Fibroblast of lung (primary cell): Measurements from ENCODE around the gene MTMR1.

Experiments used
- EZH2 ChIP-seq: IDR thresholded peaks from 2 replicates; pipeline ENCODE4 v1.5.1; 2012; ENCODE audit warnings: low read length, control low read depth, mild to moderate bottlenecking; ENCODE audit errors: missing control alignments
- TF ChIP-seq, protein P1 (sequence below), 2 donors: IDR thresholded peaks in 1 of 2; conservative IDR thresholded peaks in 1 of 2; 1 replicate in 1 of 2; 2 replicates in 1 of 2; pipeline ENCODE4 v1.5.1; 2011 to 2012; ENCODE audit warnings: low read length in 2 of 2, control low read depth in 1 of 2, inconsistent platforms in 1 of 2, low read depth in 1 of 2, mild to moderate bottlenecking in 1 of 2

DNA sequence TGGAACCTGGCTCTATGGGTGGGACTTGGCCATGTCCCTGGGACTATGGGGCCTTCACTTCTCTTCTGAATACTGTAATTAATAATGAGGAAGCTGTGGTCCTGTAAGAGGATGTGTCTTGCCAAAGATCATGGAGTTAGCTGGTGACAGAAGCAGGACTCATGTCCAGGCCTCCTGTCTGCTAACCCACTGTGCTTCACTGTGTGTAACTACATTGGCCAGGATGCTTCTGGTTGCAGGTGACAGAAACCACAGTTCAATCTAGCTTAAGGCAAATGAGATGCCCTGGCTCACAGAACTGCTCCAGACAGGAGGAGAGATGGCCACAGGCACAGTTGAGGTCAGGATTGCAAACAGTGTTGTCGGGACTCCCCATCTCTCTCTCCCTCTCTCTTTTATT is 3.1 kb downstream of the MTMR1 start:
- TF ChIP-seq, protein P1, sequence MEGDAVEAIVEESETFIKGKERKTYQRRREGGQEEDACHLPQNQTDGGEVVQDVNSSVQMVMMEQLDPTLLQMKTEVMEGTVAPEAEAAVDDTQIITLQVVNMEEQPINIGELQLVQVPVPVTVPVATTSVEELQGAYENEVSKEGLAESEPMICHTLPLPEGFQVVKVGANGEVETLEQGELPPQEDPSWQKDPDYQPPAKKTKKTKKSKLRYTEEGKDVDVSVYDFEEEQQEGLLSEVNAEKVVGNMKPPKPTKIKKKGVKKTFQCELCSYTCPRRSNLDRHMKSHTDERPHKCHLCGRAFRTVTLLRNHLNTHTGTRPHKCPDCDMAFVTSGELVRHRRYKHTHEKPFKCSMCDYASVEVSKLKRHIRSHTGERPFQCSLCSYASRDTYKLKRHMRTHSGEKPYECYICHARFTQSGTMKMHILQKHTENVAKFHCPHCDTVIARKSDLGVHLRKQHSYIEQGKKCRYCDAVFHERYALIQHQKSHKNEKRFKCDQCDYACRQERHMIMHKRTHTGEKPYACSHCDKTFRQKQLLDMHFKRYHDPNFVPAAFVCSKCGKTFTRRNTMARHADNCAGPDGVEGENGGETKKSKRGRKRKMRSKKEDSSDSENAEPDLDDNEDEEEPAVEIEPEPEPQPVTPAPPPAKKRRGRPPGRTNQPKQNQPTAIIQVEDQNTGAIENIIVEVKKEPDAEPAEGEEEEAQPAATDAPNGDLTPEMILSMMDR (conservative IDR thresholded peaks at IDR 0.05 in 1 of 2, IDR thresholded peaks at IDR 0.05 in 1 of 2; ENCODE audit: low read depth in 1 of 2, low read length in 2 of 2) = no peak
- no peak for TF ChIP-seq EZH2
